GM18499 (cell line): Measurements from ENCODE around the gene POC1A.
"Not testable (repeated sequence)": the region's sequence is repeated elsewhere in the genome, so short reads cannot be mapped to it uniquely, and the experiment has no call there.

Source experiments
- ATAC-seq: cut with Tn5 transposase; IDR thresholded peaks from one replicate; pipeline ENCODE4 v1.9.1; 2021; ENCODE audit warnings: moderate number of reproducible peaks; ENCODE audit not compliant: insufficient read depth, unreplicated experiment

POC1A gene

GRCh38 chr3:52036222-52036694 is 118.0 kb downstream of the POC1A start:
- ATAC-seq, result no peak

DNA sequence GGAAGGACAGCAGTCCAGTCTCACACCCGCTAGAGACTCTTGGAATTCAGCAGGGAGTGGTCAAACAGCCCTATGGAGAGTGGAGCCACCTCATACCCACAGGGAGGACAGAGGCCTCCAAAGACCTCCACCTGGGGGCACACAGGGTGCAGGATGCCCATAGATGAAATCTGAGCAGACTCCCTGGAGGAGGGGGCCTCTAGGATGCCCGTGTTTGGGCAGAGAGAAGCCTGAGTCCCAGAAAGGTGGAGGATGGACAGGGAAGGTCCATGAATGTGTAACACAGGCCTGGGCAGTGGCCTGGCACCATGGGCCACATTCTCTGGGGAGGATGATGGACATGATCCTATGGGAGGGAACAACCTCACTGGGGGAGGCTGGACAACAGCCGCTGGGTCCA is 119.6 kb downstream of the POC1A start:
- no peak for ATAC-seq

GRCh38 chr3:52034212-52034611 is 120.0 kb downstream of the POC1A start:
- no peak for ATAC-seq

DNA sequence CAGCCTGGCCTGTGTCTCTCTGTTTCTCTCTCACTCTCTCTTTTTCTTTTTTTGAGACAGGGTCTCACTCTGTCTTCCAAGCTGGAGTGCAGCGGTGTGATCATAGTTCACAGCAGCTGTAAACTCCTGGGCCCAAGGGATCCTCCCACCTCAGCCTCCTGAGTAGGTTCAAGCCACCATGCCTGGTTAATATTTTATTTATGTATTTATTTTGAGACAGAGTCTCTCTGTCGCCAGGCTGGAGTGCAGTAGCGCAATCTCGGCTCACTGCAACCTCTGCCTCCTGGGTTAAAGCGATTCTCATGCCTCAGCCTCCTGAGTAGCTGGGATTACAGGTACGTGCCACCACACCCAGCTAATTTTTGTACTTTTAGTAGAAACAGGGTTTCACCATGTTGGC is 120.5 kb downstream of the POC1A start:
- ATAC-seq, result not testable (repeated sequence)

- ATAC-seq, result no peak
Observed at GRCh38 chr3:52032702-52033408, 121.4 kb downstream of the POC1A start.

DNA sequence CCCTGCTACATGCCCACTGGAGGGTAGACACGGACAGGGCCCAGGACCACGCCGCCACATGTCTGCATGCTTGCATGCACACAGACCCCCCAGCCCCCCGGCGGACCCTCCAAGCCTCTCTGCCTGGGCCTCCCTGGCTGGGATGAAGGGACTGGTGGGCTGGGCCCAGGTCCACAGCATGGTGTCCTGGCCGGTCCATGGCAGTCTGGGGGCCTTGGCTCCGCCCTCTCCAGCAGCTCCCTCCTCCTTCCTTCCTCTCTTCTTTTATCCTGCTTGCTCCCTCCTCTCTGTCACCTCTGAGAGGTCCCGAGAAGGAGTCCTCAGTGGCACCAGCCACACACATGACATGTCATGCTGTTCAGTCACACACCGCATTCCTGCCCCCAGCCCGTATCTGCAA is 122.3 kb downstream of the POC1A start:
- ATAC-seq, result no peak

- ATAC-seq, result no peak
Observed at GRCh38 chr3:52030714-52031310, 123.4 kb downstream of the POC1A start.

DNA sequence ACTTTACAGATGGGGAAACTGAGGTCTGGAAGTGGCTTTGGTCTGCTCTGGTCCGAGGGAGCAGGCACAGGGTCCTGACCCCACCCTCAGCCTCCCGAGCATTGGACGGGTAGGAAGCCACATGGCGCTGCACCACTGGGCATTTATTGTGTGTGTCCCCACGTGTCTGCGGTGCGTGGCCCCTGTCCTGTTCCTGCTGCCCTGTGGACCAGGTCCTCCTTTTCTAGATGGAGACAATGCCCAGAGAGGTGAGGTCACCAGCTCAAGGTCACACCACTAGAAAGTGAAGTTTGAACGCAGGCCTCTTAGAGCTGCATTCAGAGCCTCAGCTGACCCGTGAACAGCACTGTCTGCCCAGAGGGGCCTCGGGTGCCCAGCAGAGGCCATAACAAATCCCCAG is 124.7 kb downstream of the POC1A start:
- no peak for ATAC-seq

DNA sequence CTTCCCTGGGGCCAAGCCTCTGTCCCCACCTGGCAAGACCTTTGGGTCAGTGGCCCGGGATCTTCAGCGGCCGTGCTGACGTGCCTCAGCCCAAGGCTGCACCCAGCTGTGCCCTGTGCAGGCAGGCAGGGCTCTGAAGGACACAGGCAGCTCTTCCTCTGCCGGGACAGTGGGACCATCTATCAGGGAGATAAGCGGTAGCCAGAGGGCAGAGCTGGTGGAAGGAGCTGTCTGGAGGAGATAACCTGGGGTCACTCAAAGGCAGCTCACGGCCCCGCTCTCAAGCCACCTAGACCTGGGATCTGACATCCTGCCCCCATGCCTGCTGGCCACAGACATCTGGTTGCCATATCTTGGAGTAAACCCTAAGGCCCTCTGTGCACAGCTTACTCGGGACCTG is 125.2 kb downstream of the POC1A start:
- no peak for ATAC-seq

DNA sequence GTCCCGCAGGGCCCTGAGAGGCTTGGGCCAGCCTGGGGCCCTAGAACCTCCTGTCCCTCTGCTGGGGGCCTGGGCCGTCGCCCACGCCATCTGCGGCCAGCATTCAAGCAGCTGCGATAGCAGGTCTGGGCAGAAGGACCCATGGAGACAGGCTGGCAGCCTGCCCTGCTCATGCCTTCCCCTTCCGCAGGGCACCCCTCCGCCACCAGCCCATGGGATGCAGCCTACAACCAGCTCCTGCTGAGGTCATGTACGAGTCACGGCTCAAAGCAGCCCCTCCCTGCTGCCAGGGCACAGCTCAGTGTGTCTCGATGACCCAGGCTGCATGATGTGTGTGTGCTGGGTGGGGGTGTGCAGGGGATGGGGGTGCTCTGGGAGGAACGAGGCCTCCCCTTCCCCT is 125.7 kb downstream of the POC1A start:
- no peak for ATAC-seq

GRCh38 chr3:52026041-52026440 is 128.2 kb downstream of the POC1A start:
- ATAC-seq, result no peak

DNA sequence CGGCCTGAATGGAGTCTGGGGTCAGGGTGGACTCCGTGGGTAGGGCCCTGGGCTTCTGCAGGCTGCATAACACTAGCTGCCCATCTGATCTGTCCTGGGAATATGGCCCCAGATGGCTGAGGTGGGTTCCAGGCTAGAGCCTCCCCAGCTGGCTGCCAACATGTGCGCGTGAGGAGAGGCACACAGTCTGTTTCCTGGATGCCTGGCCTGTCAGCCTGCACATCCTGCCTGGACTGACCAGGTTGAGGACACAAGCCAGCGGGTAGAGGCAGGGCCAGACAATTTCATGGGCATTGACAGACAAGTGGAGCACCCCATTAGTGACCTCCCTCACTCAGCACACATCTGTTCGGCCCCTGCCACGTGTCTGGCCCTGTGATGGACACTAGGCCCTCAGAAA is 128.8 kb downstream of the POC1A start:
- no peak for ATAC-seq
